KOPT-K1 (cell line): ENCODE measurements around the gene CABP1.
"Not testable (repeated sequence)": the region's sequence is repeated elsewhere in the genome, so short reads cannot be mapped to it uniquely, and the experiment has no call there.

Experiments
- H3K27ac ChIP-seq: fragments of 200-600 bp; sonication (generic); 2 replicates; pipeline ENCODE4 v1.5.1; 2016; ENCODE audit warnings: antibody characterized with exemption, mild to moderate bottlenecking, low read depth, low read length; ENCODE audit not compliant: poor library complexity, severe bottlenecking
- H3K36me3 ChIP-seq: fragments of 200-600 bp; sonication (generic); 2 replicates; pipeline ENCODE4 v1.5.1; 2017; ENCODE audit warnings: antibody characterized with exemption, mild to moderate bottlenecking, low read length, moderate library complexity; ENCODE audit not compliant: insufficient read depth
- H3K9me3 ChIP-seq: fragments of 200-600 bp; sonication (generic); 2 replicates; pipeline ENCODE4 v1.5.1; 2017; ENCODE audit warnings: antibody characterized with exemption, low read length, mild to moderate bottlenecking; ENCODE audit not compliant: insufficient read depth, poor library complexity, severe bottlenecking

CABP1 gene

DNA sequence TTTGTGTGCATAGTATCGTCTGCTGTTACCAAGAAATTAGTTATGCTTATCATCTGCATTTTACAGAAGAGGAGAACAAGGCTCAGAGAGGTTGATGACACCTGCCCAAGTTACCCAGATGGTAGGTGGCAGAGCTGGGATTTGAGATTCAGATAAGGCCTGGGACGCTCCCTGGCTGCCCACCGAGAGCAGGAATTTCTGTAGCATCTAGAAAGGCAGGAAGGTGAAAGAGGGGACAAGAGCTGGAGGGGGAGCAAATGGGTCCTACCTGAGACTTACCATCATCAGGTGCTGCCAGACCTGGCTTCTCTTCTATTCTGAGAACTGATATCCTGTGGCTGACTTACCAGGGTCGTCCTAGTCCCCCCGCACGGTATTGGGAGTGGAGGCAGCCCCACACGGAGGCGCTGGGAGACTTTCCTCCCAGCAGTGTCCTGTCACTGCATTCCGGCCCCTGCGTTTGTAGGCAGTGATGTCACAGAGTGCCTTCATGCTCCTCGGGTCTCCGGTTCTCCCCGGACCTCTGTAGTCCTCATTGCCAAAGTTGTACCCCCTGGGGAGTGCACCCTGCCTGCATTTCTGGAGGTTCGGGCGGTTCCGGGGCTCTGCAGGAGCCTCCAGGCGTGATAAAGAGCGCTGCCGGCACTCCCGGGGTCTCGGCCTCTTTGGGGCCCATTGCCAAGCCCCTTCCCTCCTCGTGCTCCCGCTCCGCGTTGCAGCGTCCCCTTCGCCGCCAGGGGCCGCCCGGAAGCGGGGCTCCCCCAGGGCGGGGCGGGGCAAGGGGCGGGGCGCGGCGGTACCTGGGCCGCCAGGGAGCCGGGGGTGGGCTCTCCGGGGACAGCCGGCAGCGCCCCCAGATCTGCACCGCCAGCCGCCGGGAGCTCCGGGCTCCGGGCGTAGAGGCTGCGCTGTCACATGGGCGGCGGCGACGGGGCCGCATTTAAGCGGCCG lies at the start of gene CABP1:
CABP1 (plus strand) TSS at position 856 of the 951 bp plus-strand sequence; CDS start at position 916, 60 bp downstream.
- no peaks in the 10 kb centered on the region for H3K9me3 ChIP-seq
- no peaks in the 10 kb centered on the region for H3K36me3 ChIP-seq
- no peak within 1 kb of the TSS for H3K27ac ChIP-seq

DNA sequence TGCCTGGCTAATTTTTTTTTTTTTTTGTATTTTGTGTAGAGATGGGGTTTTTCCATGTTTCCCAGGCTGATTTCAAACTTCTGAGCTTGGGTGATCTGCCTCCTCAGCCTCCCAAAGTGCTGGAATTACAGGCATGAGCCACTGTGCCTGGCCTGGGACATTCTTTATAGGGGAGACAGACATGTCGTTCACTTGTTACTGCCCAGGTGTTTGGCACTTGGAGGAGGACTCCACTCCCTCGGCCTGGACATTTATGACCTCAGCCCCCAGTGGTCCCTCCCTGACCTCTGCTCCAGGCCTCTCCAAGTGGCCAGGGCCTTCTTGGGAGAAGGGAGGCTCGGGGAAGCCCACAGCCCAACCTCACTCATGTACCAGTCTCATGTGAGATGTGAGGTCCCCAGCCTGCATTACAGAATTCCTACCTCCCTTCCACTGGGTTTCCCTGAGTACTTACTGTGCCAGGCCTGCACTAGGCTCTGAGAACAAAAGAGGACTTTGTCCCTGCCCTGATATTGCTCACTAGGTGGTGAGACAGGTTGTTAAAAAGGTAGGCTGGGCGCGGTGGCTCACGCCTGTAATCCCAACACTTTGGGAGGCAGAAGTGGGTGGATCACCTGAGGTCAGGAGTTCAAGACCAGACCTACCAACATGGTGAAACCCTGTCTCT lies 49.6 kb upstream of the CABP1 start:
- no peaks in the 10 kb centered on the region for H3K36me3 ChIP-seq
- H3K27ac ChIP-seq: no peak overlapping the region
- H3K9me3 ChIP-seq: no peaks in the 10 kb centered on the region

- H3K36me3 ChIP-seq: no peaks in the 10 kb centered on the region
- no peaks in the 10 kb centered on the region for H3K9me3 ChIP-seq
- H3K27ac ChIP-seq: no peak overlapping the region
Measured at GRCh38 chr12:120592121-120593049, 48.0 kb upstream of the CABP1 start.

DNA sequence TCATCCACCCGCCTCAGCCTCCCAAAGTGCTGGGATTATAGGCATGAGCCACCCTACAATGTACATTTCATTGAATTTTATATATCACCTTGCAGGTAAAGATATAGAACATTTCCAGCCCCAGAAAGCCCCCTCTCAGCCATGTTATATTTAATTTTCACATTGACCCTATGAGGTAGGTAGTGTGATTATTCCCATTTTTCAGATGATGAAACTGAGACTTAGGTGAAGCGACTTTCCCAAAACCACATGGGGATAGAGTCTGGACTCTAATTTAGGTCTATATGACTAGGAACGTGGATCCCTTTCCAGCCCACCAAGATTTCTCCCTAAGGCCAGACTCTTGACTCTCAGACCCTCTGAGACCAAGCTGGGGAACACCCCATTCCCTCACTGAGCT lies 43.5 kb upstream of the CABP1 start:
- no peaks in the 10 kb centered on the region for H3K9me3 ChIP-seq
- no peak overlapping the region for H3K27ac ChIP-seq
- no peaks in the 10 kb centered on the region for H3K36me3 ChIP-seq

- Histone ChIP-seq H3K9me3 (no peaks in the 10 kb centered on the region), H3K36me3 (no peaks in the 10 kb centered on the region), H3K27ac (no peak overlapping the region)
Measured at GRCh38 chr12:120597861-120598260, 42.6 kb upstream of the CABP1 start.

DNA sequence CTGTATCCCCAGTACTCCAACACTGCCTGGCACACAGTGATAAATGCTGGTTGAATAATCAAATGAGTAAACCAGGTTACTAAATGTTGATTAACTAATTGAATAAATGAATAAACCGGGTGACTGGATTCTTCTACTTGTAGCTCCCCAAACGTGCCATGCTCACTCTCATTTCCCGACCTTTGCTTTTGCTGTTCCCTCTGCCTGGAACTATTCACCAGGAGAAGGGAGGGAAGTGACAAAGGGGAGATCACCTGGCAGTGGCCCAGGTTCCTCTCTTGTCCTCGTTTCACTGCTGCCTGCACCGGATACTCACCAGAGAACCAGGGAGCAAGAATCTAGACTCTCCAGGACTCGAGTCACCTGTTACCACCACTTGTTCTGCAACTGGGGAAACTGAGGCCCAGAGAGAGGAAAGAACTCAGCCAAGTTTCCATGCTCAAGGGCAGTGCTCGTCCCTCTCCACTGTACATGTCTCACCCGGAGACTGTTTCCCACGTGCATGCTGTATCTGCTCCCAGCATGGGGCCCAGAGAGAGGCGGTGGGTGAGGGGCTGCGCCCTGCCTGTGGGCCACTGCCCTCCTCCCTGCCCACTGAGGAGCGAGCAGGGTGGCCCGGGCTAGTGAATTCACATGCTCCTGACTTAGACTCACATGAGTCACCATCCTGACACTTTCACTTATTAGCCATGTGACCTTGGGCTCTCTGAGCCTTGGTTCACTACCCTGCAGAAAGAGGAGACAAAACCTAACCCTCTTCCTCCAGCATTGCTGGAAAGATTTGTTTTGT lies 41.6 kb upstream of the CABP1 start:
- Histone ChIP-seq H3K9me3 (no peaks in the 10 kb centered on the region), H3K27ac (no peak overlapping the region), H3K36me3 (no peaks in the 10 kb centered on the region)

- no peaks in the 10 kb centered on the region for H3K36me3 ChIP-seq
- no peak overlapping the region for H3K27ac ChIP-seq
- no peaks in the 10 kb centered on the region for H3K9me3 ChIP-seq
Measured at GRCh38 chr12:120599672-120600552, 40.5 kb upstream of the CABP1 start.

- not testable (repeated sequence) for H3K36me3 ChIP-seq, H3K27ac ChIP-seq, H3K9me3 ChIP-seq
Measured at GRCh38 chr12:120602416-120602815, 38.0 kb upstream of the CABP1 start.

GRCh38 chr12:120610560-120610959 lies 29.9 kb upstream of the CABP1 start:
- no peaks in the 10 kb centered on the region for H3K36me3 ChIP-seq
- no peaks in the 10 kb centered on the region for H3K9me3 ChIP-seq
- no peak overlapping the region for H3K27ac ChIP-seq

- H3K27ac ChIP-seq, H3K36me3 ChIP-seq, H3K9me3 ChIP-seq: not testable (repeated sequence)
Measured at GRCh38 chr12:120611534-120611933, 28.9 kb upstream of the CABP1 start.

GRCh38 chr12:120614848-120615247 lies 25.6 kb upstream of the CABP1 start:
- Histone ChIP-seq H3K27ac (no peak overlapping the region), H3K9me3 (peaks cover 6% of the 10 kb centered on the region), H3K36me3 (no peaks in the 10 kb centered on the region)

GRCh38 chr12:120617193-120617592 lies 23.2 kb upstream of the CABP1 start:
- H3K27ac ChIP-seq, H3K36me3 ChIP-seq, H3K9me3 ChIP-seq: not testable (repeated sequence)

GRCh38 chr12:120617767-120618166 lies 22.7 kb upstream of the CABP1 start:
- not testable (repeated sequence) for H3K27ac ChIP-seq, H3K9me3 ChIP-seq, H3K36me3 ChIP-seq
